H1 (cell line): Measurements from ENCODE around the gene TGFB2. TPM values are rescaled to one million over a fixed set of nuclear protein-coding genes. Genes with fewer than 3 reads are reported as not detected.

Experiments
- CTCF ChIP-seq, 3 experiments: IDR thresholded peaks; 1 replicate in 2 of 3; 2 replicates in 1 of 3; pipeline versions ENCODE4 v1.5.1 to v1.6.1; 2011; ENCODE audit warnings: low read length in 3 of 3, mild to moderate bottlenecking in 3 of 3, inconsistent platforms in 2 of 3, low read depth in 1 of 3, moderate library complexity in 1 of 3; ENCODE audit not compliant: insufficient read depth in 1 of 3; ENCODE audit errors: control extremely low read depth in 1 of 3
- NRF1 ChIP-seq: IDR thresholded peaks from 2 replicates; pipeline ENCODE4 v1.6.1; 2011; ENCODE audit warnings: mild to moderate bottlenecking, low read depth, low read length, improper control_type of control experiment
- SRF ChIP-seq: IDR thresholded peaks from 2 replicates; pipeline ENCODE4 v1.6.1; 2011; ENCODE audit warnings: mild to moderate bottlenecking, low read depth, low read length, moderate library complexity
- polyA plus RNA-seq, 7 experiments: library from polyadenylated mRNA; depleted of rRNA in 3 of 7; stranded (reverse) in 5 of 7; unstranded in 2 of 7; fragments of >200 nt in 5 of 7; fragments of 200-250 nt in 2 of 7; gene quantifications; 1 replicate in 5 of 7; 2 replicates in 1 of 7; 4 replicates in 1 of 7; pipeline versions ENCODE4 v1.2.1 to v1.2.3, GENCODE V29; 2011 to 2013; ENCODE audit warnings: missing spikeins in 2 of 7, mixed read lengths in 2 of 7
- total RNA-seq: library from RNA; stranded (reverse); fragmentation: NEBNext Ultra II Directional; extraction: Animal tissue kit (Norgen Biotek cat#: 25700); gene quantifications from 2 replicates; pipeline ENCODE4 v1.2.1, GENCODE V29; 2021

The TGFB2 gene
- total and polyA plus RNA-seq, 2 of the 8 experiments (the other 6 are each of a cell fraction or from before 2014, with no cell fraction given), result 0.26 to 0.84 TPM

GRCh38 chr1:218407630-218408029 is 62.5 kb downstream of the TGFB2 start (continued):
- no peak for TF ChIP-seq CTCF (IDR thresholded peaks at IDR 0.05; ENCODE audit: control extremely low read depth in 1 of 3, insufficient read depth in 1 of 3, low read depth in 1 of 3, low read length in 3 of 3)
- no peak for TF ChIP-seq SRF
- no peak for TF ChIP-seq NRF1
